Stimulated activated naive CD4-positive, alpha-beta T cell treated with Interleukin-2 at 50 U/mL for 16 hours (primary cell): ENCODE measurements around the gene ADAM15.

Experiments
- DNase-seq: peaks from one replicate; lab custom pipeline; 2025; lab: John Stamatoyannopoulos, UW

ADAM15 gene

GRCh38 chr1:155084722-155085503 is 33.8 kb downstream of the ADAM15 start:
- DNase-seq: peak; percentile 91

GRCh38 chr1:155085504-155086127 is 34.5 kb downstream of the ADAM15 start:
- DNase-seq: peak; percentile 79

GRCh38 chr1:155086128-155086741 is 35.1 kb downstream of the ADAM15 start:
- peak; percentile 70 for DNase-seq

- no peak for DNase-seq
Measured at GRCh38 chr1:155086856-155087535, 35.9 kb downstream of the ADAM15 start.

GRCh38 chr1:155091071-155092051 is 40.2 kb downstream of the ADAM15 start:
- DNase-seq: peak; percentile 67

- no peak for DNase-seq
Measured at GRCh38 chr1:155092131-155092530, 41.0 kb downstream of the ADAM15 start.

- no peak for DNase-seq
Measured at GRCh38 chr1:155092641-155093040, 41.5 kb downstream of the ADAM15 start.

GRCh38 chr1:155093911-155094621 is 43.0 kb downstream of the ADAM15 start:
- DNase-seq: no peak

GRCh38 chr1:155094622-155094948 is 43.5 kb downstream of the ADAM15 start:
- no peak for DNase-seq

GRCh38 chr1:155099331-155099730 is 48.2 kb downstream of the ADAM15 start:
- no peak for DNase-seq

GRCh38 chr1:155103325-155103724 is 52.2 kb downstream of the ADAM15 start:
- no peak for DNase-seq

GRCh38 chr1:155104605-155105534 is 53.8 kb downstream of the ADAM15 start:
- no peak for DNase-seq

- no peak for DNase-seq
Measured at GRCh38 chr1:155105604-155106011, 54.5 kb downstream of the ADAM15 start.

GRCh38 chr1:155106862-155107261 is 55.7 kb downstream of the ADAM15 start:
- DNase-seq: no peak

- no peak for DNase-seq
Measured at GRCh38 chr1:155107309-155108264, 56.5 kb downstream of the ADAM15 start.

- DNase-seq: no peak
Measured at GRCh38 chr1:155108296-155108695, 57.2 kb downstream of the ADAM15 start.

- DNase-seq: no peak
Measured at GRCh38 chr1:155110381-155110780, 59.3 kb downstream of the ADAM15 start.

GRCh38 chr1:155110826-155111225 is 59.7 kb downstream of the ADAM15 start:
- no peak for DNase-seq
